T-cell (primary cell): ENCODE data around the gene ZNF329. TPM values are rescaled to one million over a fixed set of nuclear protein-coding genes. Genes with fewer than 3 reads are reported as not detected.

ENCODE experiments used
- ATAC-seq, 4 experiments: fragments of 200-7000 bp in 3 of 4; fragments of 150-1000 bp in 1 of 4; cut with Tn5 transposase; replicated peaks in 1 of 4; 1 replicate in 3 of 4; 2 replicates in 1 of 4; pipeline ENCODE4 v1.10.0; 2021; ENCODE audit warnings: moderate library complexity in 3 of 4, mild to moderate bottlenecking in 2 of 4, moderate number of reproducible peaks in 1 of 4
- CTCF ChIA-PET, 2 donors: fragments of 300-600 bp; sonication (Branson Sonifier 250); formaldehyde crosslinking; loops; one replicate each; lab custom pipeline; 2022; ENCODE audit warnings: antibody characterized with exemption in 2 of 2; lab: Charles Lee
- POLR2A ChIA-PET, 2 donors: fragments of 300-600 bp; sonication (Branson Sonifier 250); formaldehyde crosslinking; loops; one replicate each; lab custom pipeline; 2022; ENCODE audit warnings: antibody characterized with exemption in 2 of 2; lab: Charles Lee
- DNase-seq, 35 experiments: peaks; one replicate each; pipeline versions ENCODE4 v3.0.0 to v3.0.0-alpha.2; 2013 to 2023
- H3K27ac ChIP-seq: one replicate; pipeline ENCODE4 v1.5.1; 2013; ENCODE audit warnings: low read length
- H3K27me3 ChIP-seq, 2 experiments: replicated peaks in 1 of 2; 1 replicate in 1 of 2; 2 replicates in 1 of 2; pipeline versions ENCODE4 v1.6.1 to v1.7.0; 2013; ENCODE audit warnings: low read length in 1 of 2, mixed read lengths in 1 of 2; ENCODE audit not compliant: control insufficient read depth in 2 of 2, insufficient read depth in 2 of 2; ENCODE audit errors: extremely low read depth in 1 of 2
- H3K36me3 ChIP-seq, 2 donors: 1 replicate in 1 of 2; 2 replicates in 1 of 2; pipeline versions ENCODE4 v1.6.1 to v1.7.0; 2013; ENCODE audit warnings: low read length in 1 of 2; ENCODE audit not compliant: control insufficient read depth in 2 of 2, insufficient read depth in 1 of 2; ENCODE audit errors: extremely low read depth in 1 of 2
- H3K4me1 ChIP-seq, 2 experiments: 1 replicate in 1 of 2; 2 replicates in 1 of 2; pipeline versions ENCODE4 v1.6.1 to v1.7.0; 2013; ENCODE audit warnings: low read length in 2 of 2, mixed read lengths in 1 of 2; ENCODE audit not compliant: insufficient read depth in 2 of 2, control insufficient read depth in 1 of 2; ENCODE audit errors: extremely low read depth in 1 of 2
- H3K4me3 ChIP-seq, 2 donors: 1 replicate in 1 of 2; 2 replicates in 1 of 2; pipeline versions ENCODE4 v1.5.1 to v1.7.0; 2013; ENCODE audit warnings: mild to moderate bottlenecking in 2 of 2, low read length in 1 of 2, moderate library complexity in 1 of 2; ENCODE audit not compliant: control insufficient read depth in 1 of 2; ENCODE audit errors: extremely low read depth in 1 of 2
- H3K9me3 ChIP-seq: 2 replicates; pipeline ENCODE4 v1.7.0; 2013
- H3K27ac Mint-ChIP-seq, 2 donors: one replicate each; pipeline ENCODE4 v1.8.0; 2020 to 2021; ENCODE audit warnings: mild to moderate bottlenecking in 2 of 2, mixed read lengths in 2 of 2
- H3K27me3 Mint-ChIP-seq, 2 donors: one replicate each; pipeline ENCODE4 v1.8.0; 2021 to 2022; ENCODE audit warnings: mixed read lengths in 2 of 2
- H3K36me3 Mint-ChIP-seq: one replicate; pipeline ENCODE4 v1.8.0; 2021; ENCODE audit warnings: mixed read lengths
- H3K4me1 Mint-ChIP-seq, 3 donors: one replicate each; pipeline ENCODE4 v1.8.0; 2020 to 2022; ENCODE audit warnings: mixed read lengths in 3 of 3, mild to moderate bottlenecking in 1 of 3
- H3K4me3 Mint-ChIP-seq, 3 donors: one replicate each; pipeline ENCODE4 v1.8.0; 2020 to 2022; ENCODE audit warnings: mild to moderate bottlenecking in 3 of 3, mixed read lengths in 3 of 3, moderate library complexity in 3 of 3
- H3K9me3 Mint-ChIP-seq, 3 donors: one replicate each; pipeline ENCODE4 v1.8.0; 2020 to 2022; ENCODE audit warnings: mixed read lengths in 3 of 3
- WGBS: methylation state at CpG from one replicate; pipeline ENCODE4 v1.1.5; 2013; ENCODE audit warnings: missing lambda C conversion rate; ENCODE audit not compliant: insufficient coverage; 5-methylcytosine and 5-hydroxymethylcytosine counted together
- total RNA-seq, 35 experiments: library from RNA in 6 of 35; stranded (reverse) in 6 of 35; fragments of 120-200 nt in 1 of 35; gene quantifications; one replicate each; pipeline versions ENCODE4 v1.2.1 to v1.2.4 and lab custom pipeline; 2013 to 2026

The ZNF329 gene
- total RNA-seq (10 to 100 TPM; 11.5 to 14.9 (median 14.1) TPM), total RNA-seq (lab: John Stamatoyannopoulos, UW) (20.3 to 49.0 (median 37.8) reads per million in 29 experiments)
- total RNA-seq (2013): 17.7 TPM

- H3K27me3 ChIP-seq: peaks cover 0 to 10% of the 10 kb centered on the region in 2 experiments
- no peaks in the 10 kb centered on the region for H3K27me3 Mint-ChIP-seq
- peaks cover 3 to 11% (median 8%) of the 10 kb centered on the region in 3 donors for H3K9me3 Mint-ChIP-seq
- H3K27ac ChIP-seq: peak within 1 kb of the TSS; percentile 82
- peaks cover 29 to 40% (median 39%) of the 10 kb centered on the region in 3 donors for H3K4me1 Mint-ChIP-seq
- no peaks in the 10 kb centered on the region for H3K36me3 ChIP-seq
- H3K27ac Mint-ChIP-seq: peak within 1 kb of the TSS; percentile 82 to 86
- under 1% methylated on average over 60 of the region's 62 CpGs for WGBS
- POLR2A ChIA-PET: interaction anchor here in 1 of 2 donors (0.7 kb wide), 1 partner anchor 51 kb away, joined by 3 read pairs; no protein-coding TSS in a partner anchor
- H3K4me3 Mint-ChIP-seq: peak within 1 kb of the TSS; percentile 89 to 90 (median 89)
- H3K4me1 ChIP-seq: peaks cover 10 to 28% of the 10 kb centered on the region in 2 experiments
- peaks cover 2% of the 10 kb centered on the region for H3K9me3 ChIP-seq
- CTCF ChIA-PET: no interaction called here
- DNase-seq (peak; percentile 67 to 93 (median 87)), ATAC-seq (peak; percentile 61 to 63 (median 62))
- H3K36me3 Mint-ChIP-seq: peaks cover 20% of the 10 kb centered on the region
- H3K4me3 ChIP-seq: peak within 1 kb of the TSS; percentile 81 to 95
Measured at GRCh38 chr19:58150328-58150921, at the start of gene ZNF329. Gene ZNF329 (minus strand): TSS chr19:58150789. CDS start chr19:58129503, 21,286 bp downstream.

GRCh38 chr19:58196901-58197616, 46.5 kb upstream of the ZNF329 start:
- Histone ChIP-seq H3K27me3 (no peaks in the 10 kb centered on the region), H3K36me3 (peaks cover 33 to 47% of the 10 kb centered on the region in 2 donors), H3K4me1 (no peaks in the 10 kb centered on the region), H3K4me3 (no peak overlapping the region), H3K27ac (no peak overlapping the region), H3K9me3 (peaks cover 51% of the 10 kb centered on the region)
- DNase-seq (peak in 1 of 35 experiments; percentile 37), ATAC-seq (no peak)
- peaks cover 19 to 58% (median 51%) of the 10 kb centered on the region in 3 donors for H3K9me3 Mint-ChIP-seq
- H3K4me1 Mint-ChIP-seq: no peaks in the 10 kb centered on the region
- no peaks in the 10 kb centered on the region for H3K27me3 Mint-ChIP-seq
- no peak overlapping the region for H3K27ac Mint-ChIP-seq
- ChIA-PET POLR2A (interaction anchor here in 1 of 2 donors (0.6 kb wide), 1 partner anchor 11 kb away, joined by 5 read pairs; no protein-coding TSS in a partner anchor), CTCF (no interaction called here)
- WGBS: 100% methylated on average over 1 of the region's 6 CpGs
- no peak overlapping the region for H3K4me3 Mint-ChIP-seq
- H3K36me3 Mint-ChIP-seq: peaks cover 88% of the 10 kb centered on the region

- DNase-seq (peak in 6 of 35 experiments; percentile 6 to 47 (median 20)), ATAC-seq (no peak)
- Mint-ChIP-seq H3K9me3 (peaks cover 0 to 43% (median 28%) of the 10 kb centered on the region in 3 donors), H3K36me3 (peaks cover 55% of the 10 kb centered on the region), H3K4me1 (peaks cover 19 to 25% (median 23%) of the 10 kb centered on the region in 3 donors), H3K27ac (peak overlapping the region; percentile 99), H3K4me3 (peak overlapping the region; percentile 85 to 92 (median 91)), H3K27me3 (no peaks in the 10 kb centered on the region)
- WGBS: 85% methylated on average over 2 of the region's 13 CpGs
- POLR2A ChIA-PET: no interaction called here
- H3K4me3 ChIP-seq: peak overlapping the region; percentile 93 to 98
- peak overlapping the region; percentile 100 for H3K27ac ChIP-seq
- peaks cover 2 to 26% of the 10 kb centered on the region in 2 experiments for H3K4me1 ChIP-seq
- CTCF ChIA-PET: no interaction called here
- peaks cover 19 to 25% of the 10 kb centered on the region in 2 donors for H3K36me3 ChIP-seq
- no peaks in the 10 kb centered on the region for H3K27me3 ChIP-seq
- H3K9me3 ChIP-seq: peaks cover 10% of the 10 kb centered on the region
Measured at GRCh38 chr19:58183817-58184215, 33.2 kb upstream of the ZNF329 start.

- H3K4me3 Mint-ChIP-seq: peak within 1 kb of the TSS; percentile 85 to 92 (median 91)
- peak within 1 kb of the TSS; percentile 99 for H3K27ac Mint-ChIP-seq
- Histone ChIP-seq H3K27me3 (no peaks in the 10 kb centered on the region), H3K4me3 (peak within 1 kb of the TSS; percentile 93 to 98), H3K4me1 (peaks cover 2 to 26% of the 10 kb centered on the region in 2 experiments), H3K9me3 (peaks cover 11% of the 10 kb centered on the region), H3K27ac (peak within 1 kb of the TSS; percentile 100), H3K36me3 (peaks cover 19 to 23% of the 10 kb centered on the region in 2 donors)
- POLR2A ChIA-PET: interaction anchor here in 1 of 2 donors (0.6 kb wide), 1 partner anchor 320 kb away, joined by 4 read pairs; no protein-coding TSS in a partner anchor
- H3K9me3 Mint-ChIP-seq: peaks cover 0 to 42% (median 27%) of the 10 kb centered on the region in 3 donors
- ATAC-seq: peak; percentile 90 to 96 (median 92)
- DNase-seq: peak; percentile 83 to 96 (median 93)
- WGBS: 1% methylated on average over 79 of the region's 80 CpGs
- H3K27me3 Mint-ChIP-seq: no peaks in the 10 kb centered on the region
- CTCF ChIA-PET: interaction anchor here in 1 of 2 donors (0.5 kb wide), 1 partner anchor 179 kb away, joined by 3 read pairs; no protein-coding TSS in a partner anchor
- peaks cover 52% of the 10 kb centered on the region for H3K36me3 Mint-ChIP-seq
- peaks cover 19 to 25% (median 23%) of the 10 kb centered on the region in 3 donors for H3K4me1 Mint-ChIP-seq
Measured at GRCh38 chr19:58182989-58183816, 32.6 kb upstream of the ZNF329 start, which contains the start of gene ZNF274. Gene ZNF274 (plus strand): TSS chr19:58183061. CDS start chr19:58183966, 905 bp downstream.

GRCh38 chr19:58182577-58182988, 32.0 kb upstream of the ZNF329 start:
- 16% methylated on average over 15 of the region's 17 CpGs for WGBS
- POLR2A ChIA-PET: no interaction called here
- Mint-ChIP-seq H3K27me3 (no peaks in the 10 kb centered on the region), H3K9me3 (peaks cover 0 to 46% (median 32%) of the 10 kb centered on the region in 3 donors), H3K4me3 (peak overlapping the region; percentile 85 to 92 (median 91)), H3K36me3 (peaks cover 51% of the 10 kb centered on the region), H3K27ac (peak overlapping the region; percentile 99), H3K4me1 (peaks cover 19 to 25% (median 23%) of the 10 kb centered on the region in 3 donors)
- H3K9me3 ChIP-seq: peaks cover 15% of the 10 kb centered on the region
- peaks cover 17 to 19% of the 10 kb centered on the region in 2 donors for H3K36me3 ChIP-seq
- ATAC-seq (peak; percentile 71 to 77 (median 75)), DNase-seq (peak in 31 of 35 experiments; percentile 70 to 91 (median 85))
- peak overlapping the region; percentile 63 to 93 for H3K4me3 ChIP-seq
- H3K27me3 ChIP-seq: no peaks in the 10 kb centered on the region
- CTCF ChIA-PET: no interaction called here
- peak overlapping the region; percentile 100 for H3K27ac ChIP-seq
- H3K4me1 ChIP-seq: peaks cover 2 to 26% of the 10 kb centered on the region in 2 experiments
